Right lobe of liver (tissue), 4 donors: ENCODE results near the gene HIGD2B.
"Not testable (repeated sequence)": the region's sequence is repeated elsewhere in the genome, so short reads cannot be mapped to it uniquely, and the experiment has no call there.

ENCODE experiments used
- POLR2A ChIP-seq: fragments of 450-650 bp; IDR thresholded peaks from one replicate; pipeline ENCODE4 v1.6.1; 2017; ENCODE audit warnings: antibody characterized with exemption, mild to moderate bottlenecking
- TF ChIP-seq, protein P1 (sequence below), 4 donors: fragments of 200-600 bp in 3 of 4; fragments of 450-650 bp in 1 of 4; IDR thresholded peaks; one replicate each; pipeline versions ENCODE4 v1.5.1 to v1.8.0; 2016 to 2022; ENCODE audit warnings: antibody characterized with exemption in 4 of 4, mild to moderate bottlenecking in 2 of 4
- donor health status: DM: no; HTN: no; CAD: no.
- donor health status: DM: no; HTN: no; CAD: no.
- donor health status: DM: no; HTN: yes; CAD: no.

DNA sequence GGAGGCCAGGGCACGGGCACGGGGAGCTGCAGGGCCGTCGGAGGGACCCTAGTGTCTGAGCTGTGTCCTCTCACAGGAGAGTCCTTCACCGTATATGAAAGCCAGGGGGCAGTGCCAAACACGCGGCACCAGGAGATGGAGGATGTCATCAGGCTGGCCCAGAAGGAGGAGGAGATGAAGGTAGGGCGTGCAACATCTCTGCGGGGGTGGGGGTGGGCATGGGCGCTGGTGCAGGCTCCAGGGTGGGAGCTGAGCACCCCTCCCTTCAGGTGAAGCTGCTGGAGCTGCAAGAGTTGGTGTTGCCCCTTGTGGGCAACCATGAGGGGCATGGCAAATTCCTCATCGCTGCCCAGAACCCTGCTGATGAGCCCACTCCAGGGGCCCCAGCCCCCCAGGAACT, 20.3 kb downstream of the HIGD2B start:
- not testable (repeated sequence) for TF ChIP-seq POLR2A
- TF ChIP-seq, protein P1, sequence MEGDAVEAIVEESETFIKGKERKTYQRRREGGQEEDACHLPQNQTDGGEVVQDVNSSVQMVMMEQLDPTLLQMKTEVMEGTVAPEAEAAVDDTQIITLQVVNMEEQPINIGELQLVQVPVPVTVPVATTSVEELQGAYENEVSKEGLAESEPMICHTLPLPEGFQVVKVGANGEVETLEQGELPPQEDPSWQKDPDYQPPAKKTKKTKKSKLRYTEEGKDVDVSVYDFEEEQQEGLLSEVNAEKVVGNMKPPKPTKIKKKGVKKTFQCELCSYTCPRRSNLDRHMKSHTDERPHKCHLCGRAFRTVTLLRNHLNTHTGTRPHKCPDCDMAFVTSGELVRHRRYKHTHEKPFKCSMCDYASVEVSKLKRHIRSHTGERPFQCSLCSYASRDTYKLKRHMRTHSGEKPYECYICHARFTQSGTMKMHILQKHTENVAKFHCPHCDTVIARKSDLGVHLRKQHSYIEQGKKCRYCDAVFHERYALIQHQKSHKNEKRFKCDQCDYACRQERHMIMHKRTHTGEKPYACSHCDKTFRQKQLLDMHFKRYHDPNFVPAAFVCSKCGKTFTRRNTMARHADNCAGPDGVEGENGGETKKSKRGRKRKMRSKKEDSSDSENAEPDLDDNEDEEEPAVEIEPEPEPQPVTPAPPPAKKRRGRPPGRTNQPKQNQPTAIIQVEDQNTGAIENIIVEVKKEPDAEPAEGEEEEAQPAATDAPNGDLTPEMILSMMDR (IDR thresholded peaks at IDR 0.05), result not testable (repeated sequence)
